Kidney (tissue), 14 donors: ENCODE results near the gene GREM2. TPM values are rescaled to one million over a fixed set of nuclear protein-coding genes. Genes with fewer than 3 reads are reported as not detected.

Source experiments
- DNase-seq, 5 donors: peaks; one replicate each; pipeline ENCODE4 v3.0.0-alpha.2; 2013 to 2020
- FAIRE-seq: peaks from 2 replicates; lab custom pipeline; 2012; peaks lifted over from hg19 to GRCh38; lab: Jason Lieb, UNC
- H3K27ac ChIP-seq, 2 donors: one replicate each; pipeline ENCODE4 v1.7.0; 2013; ENCODE audit warnings: low read depth in 2 of 2, low read length in 2 of 2, inconsistent platforms in 1 of 2
- H3K27me3 ChIP-seq: one replicate; pipeline ENCODE4 v1.7.1; 2013; ENCODE audit warnings: low read length, inconsistent platforms; ENCODE audit not compliant: control insufficient read depth, insufficient read depth
- H3K36me3 ChIP-seq, 3 donors: one replicate each; pipeline versions ENCODE4 v1.7.0 to v1.7.1; 2013; ENCODE audit warnings: low read length in 3 of 3, control low read depth in 1 of 3, inconsistent platforms in 1 of 3; ENCODE audit not compliant: insufficient read depth in 3 of 3, control insufficient read depth in 2 of 3
- H3K4me1 ChIP-seq, 3 donors: one replicate each; pipeline versions ENCODE4 v1.7.0 to v1.7.1; 2013; ENCODE audit warnings: low read length in 3 of 3, inconsistent platforms in 1 of 3, low read depth in 1 of 3; ENCODE audit not compliant: control insufficient read depth in 2 of 3, insufficient read depth in 2 of 3
- H3K4me3 ChIP-seq, 3 donors: one replicate each; pipeline versions ENCODE4 v1.7.0 to v1.8.1; 2013; ENCODE audit warnings: low read length in 3 of 3, control low read depth in 1 of 3, inconsistent platforms in 1 of 3
- H3K9ac ChIP-seq, 3 donors: one replicate each; pipeline versions ENCODE4 v1.7.0 to v1.7.1; 2013; ENCODE audit warnings: low read length in 3 of 3, control low read depth in 1 of 3, inconsistent platforms in 1 of 3
- H3K9me3 ChIP-seq, 3 donors: one replicate each; pipeline versions ENCODE4 v1.7.0 to v1.7.1; 2013; ENCODE audit warnings: low read length in 3 of 3, control low read depth in 1 of 3, inconsistent platforms in 1 of 3; ENCODE audit not compliant: control insufficient read depth in 2 of 3, insufficient read depth in 1 of 3
- CTCF ChIP-seq: IDR thresholded peaks from 3 replicates; pipeline ENCODE4 v1.5.1; 2012; ENCODE audit warnings: mild to moderate bottlenecking, moderate library complexity, borderline replicate concordance; ENCODE audit not compliant: insufficient read depth; ENCODE audit errors: extremely low read depth
- intact Hi-C: fragments of 100-400 bp; cut with DNase I; formaldehyde crosslinking; loops from one replicate; pipeline ENCODE4 v1.11.1; 2022
- polyA plus RNA-seq: library from polyadenylated mRNA; stranded (reverse); fragments of 350-450 nt; fragmentation: Illumina TruSeq; extraction: RNeasy Lipid Tissue Mini Kit (QIAGEN cat#74804); gene quantifications from one replicate; pipeline ENCODE4 v1.2.3, GENCODE V29; 2014; ENCODE audit warnings: low read depth, low replicate concordance; ENCODE audit not compliant: insufficient read depth
- total RNA-seq: library from RNA; stranded (reverse); fragmentation: NEBNext Ultra II Directional; extraction: Animal tissue kit (Norgen Biotek cat#: 25700); gene quantifications from one replicate; pipeline ENCODE4 v1.2.1, GENCODE V29; 2021
- donor health status: control.
- donor health status: control.
- donor health status: control.
- donor health status: control.
- donor health status: control.
- donor health status: DM: yes; HTN: yes; CAD: no.
- donor health status: Normal renal cell carcinoma (clear cell type).

GREM2 gene
- total and polyA plus RNA-seq, 2 donors from 2014 or later: 0.34 to 0.50 TPM

DNA sequence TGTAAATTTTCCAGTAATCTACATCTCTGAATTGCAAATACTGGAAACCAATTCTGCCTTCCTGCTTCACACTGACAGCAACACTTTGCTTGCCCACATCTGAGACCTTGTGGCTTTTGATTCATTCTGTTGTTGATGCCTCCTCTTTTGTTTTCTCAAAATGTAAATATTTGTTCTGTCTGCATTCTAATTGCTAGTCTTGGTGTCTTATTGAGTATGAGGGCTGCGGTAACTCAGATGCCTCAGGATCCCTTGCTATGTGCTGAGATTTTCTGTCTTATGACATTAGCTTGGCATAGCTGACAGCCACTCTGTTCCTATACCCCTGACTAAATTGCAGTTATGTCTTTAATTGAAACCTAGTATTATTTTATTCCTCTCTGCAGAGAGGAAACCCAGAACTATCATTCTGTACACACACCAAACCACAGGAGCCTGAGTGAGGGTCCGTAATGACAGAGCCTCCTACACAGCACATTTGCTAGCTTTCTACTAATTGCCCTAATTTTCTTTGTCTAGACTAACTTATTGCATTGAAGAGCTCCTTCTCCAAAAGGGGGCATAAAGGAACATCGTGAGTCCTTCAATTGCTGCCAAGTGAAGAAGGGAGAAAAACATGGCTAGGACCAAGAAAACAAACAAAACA, 72.1 kb downstream of the GREM2 start:
- no peak for FAIRE-seq
- Histone ChIP-seq H3K4me3 (no peak overlapping the region), H3K36me3 (no peaks in the 10 kb centered on the region), H3K9ac (no peak overlapping the region), H3K27me3 (no peaks in the 10 kb centered on the region), H3K27ac (no peak overlapping the region), H3K9me3 (no peaks in the 10 kb centered on the region), H3K4me1 (no peaks in the 10 kb centered on the region)
- intact Hi-C loops: no loop called here
- TF ChIP-seq CTCF: no peak
- no peak for DNase-seq

GRCh38 chr1:240538776-240539430, 73.1 kb downstream of the GREM2 start:
- DNase-seq: no peak

GRCh38 chr1:240533154-240533780, 78.7 kb downstream of the GREM2 start:
- Histone ChIP-seq H3K27ac (no peak overlapping the region), H3K9me3 (no peaks in the 10 kb centered on the region), H3K4me3 (no peak overlapping the region), H3K4me1 (no peaks in the 10 kb centered on the region), H3K9ac (no peak overlapping the region), H3K27me3 (no peaks in the 10 kb centered on the region), H3K36me3 (no peaks in the 10 kb centered on the region)
- FAIRE-seq (no peak), DNase-seq (no peak)
- TF ChIP-seq CTCF: no peak
- intact Hi-C loops: no loop called here

More at GRCh38 chr1:240538776-240539430, 73.1 kb downstream of the GREM2 start:
- Histone ChIP-seq H3K4me1 (no peaks in the 10 kb centered on the region), H3K4me3 (no peak overlapping the region), H3K9ac (no peak overlapping the region), H3K9me3 (no peaks in the 10 kb centered on the region), H3K27me3 (no peaks in the 10 kb centered on the region), H3K36me3 (no peaks in the 10 kb centered on the region), H3K27ac (no peak overlapping the region)
- no peak for TF ChIP-seq CTCF
- intact Hi-C loops: no loop called here
- FAIRE-seq: no peak
